Fibroblast of lung (primary cell): ENCODE data around the gene ANO1. TPM values are rescaled to one million over a fixed set of nuclear protein-coding genes. Genes with fewer than 3 reads are reported as not detected.
A peak's percentile ranks its signal among the peaks of the same experiment; 100 is the strongest.

Source experiments
- DNase-seq, 2 donors: peaks; one replicate each; pipeline versions ENCODE4 v3.0.0 to v3.0.0-alpha.2; 2010; ENCODE audit warnings: low read depth in 2 of 2
- H2AFZ ChIP-seq: 2 replicates; pipeline ENCODE4 v1.5.1; 2012; ENCODE audit warnings: low read length, control low read depth, inconsistent platforms
- H3K27ac ChIP-seq: 2 replicates; pipeline ENCODE4 v1.5.1; 2011; ENCODE audit warnings: low read length, control low read depth; ENCODE audit not compliant: insufficient read depth
- H3K27me3 ChIP-seq: 2 replicates; pipeline ENCODE4 v1.5.1; 2011; ENCODE audit warnings: mild to moderate bottlenecking, low read length; ENCODE audit not compliant: control insufficient read depth, insufficient read depth
- H3K36me3 ChIP-seq: 2 replicates; pipeline ENCODE4 v1.5.1; 2011; ENCODE audit warnings: low read length; ENCODE audit not compliant: control insufficient read depth, insufficient read depth
- H3K4me1 ChIP-seq: 2 replicates; pipeline ENCODE4 v1.5.1; 2011; ENCODE audit warnings: low read length; ENCODE audit not compliant: control insufficient read depth, insufficient read depth; ENCODE audit errors: extremely low read depth
- H3K4me2 ChIP-seq: 2 replicates; pipeline ENCODE4 v1.5.1; 2011; ENCODE audit warnings: low read length, control low read depth; ENCODE audit not compliant: insufficient read depth; ENCODE audit errors: extremely low read depth
- H3K4me3 ChIP-seq, 4 experiments: fragments of 200-600 bp in 1 of 4; sonication (generic) in 1 of 4; replicated peaks in 1 of 4; 2 replicates each; pipeline ENCODE4 v1.5.1; 2011 to 2016; ENCODE audit warnings: low read length in 4 of 4, low read depth in 3 of 4, mild to moderate bottlenecking in 3 of 4, control low read depth in 2 of 4, inconsistent platforms in 1 of 4, mixed read lengths in 1 of 4; ENCODE audit not compliant: insufficient read depth in 1 of 4; ENCODE audit errors: control extremely low read depth in 1 of 4
- H3K79me2 ChIP-seq: 2 replicates; pipeline ENCODE4 v1.5.1; 2012; ENCODE audit warnings: mild to moderate bottlenecking, low read length, inconsistent platforms; ENCODE audit not compliant: control insufficient read depth, insufficient read depth
- H3K9ac ChIP-seq: 2 replicates; pipeline ENCODE4 v1.5.1; 2011; ENCODE audit warnings: mild to moderate bottlenecking, low read length, control low read depth; ENCODE audit not compliant: insufficient read depth
- H3K9me3 ChIP-seq: 2 replicates; pipeline ENCODE4 v1.5.1; 2012; ENCODE audit warnings: low read depth, low read length; ENCODE audit not compliant: control insufficient read depth, insufficient read depth
- H4K20me1 ChIP-seq: 2 replicates; pipeline ENCODE4 v1.5.1; 2011; ENCODE audit warnings: low read length; ENCODE audit not compliant: control insufficient read depth, insufficient read depth; ENCODE audit errors: extremely low read depth
- EZH2 ChIP-seq: IDR thresholded peaks from 2 replicates; pipeline ENCODE4 v1.5.1; 2012; ENCODE audit warnings: low read length, control low read depth, mild to moderate bottlenecking; ENCODE audit errors: missing control alignments
- polyA plus RNA-seq, 2 donors: library from polyadenylated mRNA; depleted of rRNA in 1 of 2; stranded (reverse) in 1 of 2; unstranded in 1 of 2; fragments of >200 nt; gene quantifications; 2 replicates each; pipeline ENCODE4 v1.2.1, GENCODE V29; 2011 to 2012; ENCODE audit warnings: missing spikeins in 1 of 2
- total RNA-seq: library from RNA; depleted of rRNA; stranded (reverse); fragments of >200 nt; gene quantifications from 2 replicates; pipeline ENCODE4 v1.2.1, GENCODE V29; 2014
- TF ChIP-seq, protein P1 (sequence below), 2 donors: IDR thresholded peaks in 1 of 2; conservative IDR thresholded peaks in 1 of 2; 1 replicate in 1 of 2; 2 replicates in 1 of 2; pipeline ENCODE4 v1.5.1; 2011 to 2012; ENCODE audit warnings: low read length in 2 of 2, control low read depth in 1 of 2, inconsistent platforms in 1 of 2, low read depth in 1 of 2, mild to moderate bottlenecking in 1 of 2

Gene ANO1
- total and polyA plus RNA-seq, 2 donors (not counting 1 experiment from before 2014, with no cell fraction given): 0.99 to 4.1 TPM

DNA sequence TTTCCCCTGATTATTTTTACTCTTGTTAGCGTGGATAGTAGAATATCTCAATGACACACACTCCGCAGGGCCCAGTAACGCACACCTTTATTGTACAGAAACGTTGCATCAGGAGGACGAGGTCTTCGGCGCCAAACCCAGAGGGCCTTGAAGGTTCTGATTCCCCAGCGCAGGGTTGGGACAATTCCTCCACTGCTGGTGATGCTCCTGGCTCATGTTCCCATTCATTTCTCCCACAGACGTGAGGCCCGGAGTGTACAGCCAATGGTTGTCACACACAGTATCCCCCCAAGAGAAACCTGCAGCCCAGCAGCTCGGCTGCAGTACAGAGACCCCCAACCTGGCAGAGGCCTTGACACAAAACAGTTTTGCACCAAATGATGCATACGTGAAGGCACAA, 6.1 kb upstream of the ANO1 start:
- Histone ChIP-seq H3K9ac (no peak overlapping the region), H3K4me1 (no peaks in the 10 kb centered on the region), H3K36me3 (no peaks in the 10 kb centered on the region), H3K4me3 (no peak overlapping the region), H3K79me2 (no peaks in the 10 kb centered on the region), H3K27me3 (peaks cover 11% of the 10 kb centered on the region), H2AFZ (no peak overlapping the region), H4K20me1 (no peaks in the 10 kb centered on the region), H3K4me2 (no peak overlapping the region), H3K27ac (no peak overlapping the region), H3K9me3 (no peaks in the 10 kb centered on the region)
- DNase-seq: no peak
- no peak for TF ChIP-seq EZH2
- TF ChIP-seq, protein P1, sequence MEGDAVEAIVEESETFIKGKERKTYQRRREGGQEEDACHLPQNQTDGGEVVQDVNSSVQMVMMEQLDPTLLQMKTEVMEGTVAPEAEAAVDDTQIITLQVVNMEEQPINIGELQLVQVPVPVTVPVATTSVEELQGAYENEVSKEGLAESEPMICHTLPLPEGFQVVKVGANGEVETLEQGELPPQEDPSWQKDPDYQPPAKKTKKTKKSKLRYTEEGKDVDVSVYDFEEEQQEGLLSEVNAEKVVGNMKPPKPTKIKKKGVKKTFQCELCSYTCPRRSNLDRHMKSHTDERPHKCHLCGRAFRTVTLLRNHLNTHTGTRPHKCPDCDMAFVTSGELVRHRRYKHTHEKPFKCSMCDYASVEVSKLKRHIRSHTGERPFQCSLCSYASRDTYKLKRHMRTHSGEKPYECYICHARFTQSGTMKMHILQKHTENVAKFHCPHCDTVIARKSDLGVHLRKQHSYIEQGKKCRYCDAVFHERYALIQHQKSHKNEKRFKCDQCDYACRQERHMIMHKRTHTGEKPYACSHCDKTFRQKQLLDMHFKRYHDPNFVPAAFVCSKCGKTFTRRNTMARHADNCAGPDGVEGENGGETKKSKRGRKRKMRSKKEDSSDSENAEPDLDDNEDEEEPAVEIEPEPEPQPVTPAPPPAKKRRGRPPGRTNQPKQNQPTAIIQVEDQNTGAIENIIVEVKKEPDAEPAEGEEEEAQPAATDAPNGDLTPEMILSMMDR (conservative IDR thresholded peaks at IDR 0.05 in 1 of 2, IDR thresholded peaks at IDR 0.05 in 1 of 2; ENCODE audit: low read depth in 1 of 2, low read length in 2 of 2): no peak

DNA sequence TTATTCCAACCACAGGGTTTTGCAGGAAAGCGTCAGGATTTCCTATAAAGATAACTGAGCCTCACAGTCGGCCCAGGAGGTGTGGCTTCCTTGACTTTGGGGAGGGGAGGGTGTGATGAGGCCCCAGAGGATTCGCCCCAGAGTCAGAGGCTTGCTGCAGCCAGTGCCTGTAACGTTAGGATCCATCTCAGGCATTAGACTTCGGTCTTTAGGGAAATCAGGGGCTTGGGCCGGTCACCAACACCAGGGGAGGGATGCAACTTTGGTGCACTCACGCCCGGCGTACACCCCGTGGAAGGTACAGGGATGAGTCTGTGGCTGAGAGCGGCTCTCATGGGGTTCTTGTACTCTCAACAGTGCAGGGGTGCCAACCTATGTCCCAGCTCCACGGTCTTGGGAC, 5.7 kb upstream of the ANO1 start:
- Histone ChIP-seq H3K4me2 (no peak overlapping the region), H3K27me3 (peaks cover 15% of the 10 kb centered on the region)

DNA sequence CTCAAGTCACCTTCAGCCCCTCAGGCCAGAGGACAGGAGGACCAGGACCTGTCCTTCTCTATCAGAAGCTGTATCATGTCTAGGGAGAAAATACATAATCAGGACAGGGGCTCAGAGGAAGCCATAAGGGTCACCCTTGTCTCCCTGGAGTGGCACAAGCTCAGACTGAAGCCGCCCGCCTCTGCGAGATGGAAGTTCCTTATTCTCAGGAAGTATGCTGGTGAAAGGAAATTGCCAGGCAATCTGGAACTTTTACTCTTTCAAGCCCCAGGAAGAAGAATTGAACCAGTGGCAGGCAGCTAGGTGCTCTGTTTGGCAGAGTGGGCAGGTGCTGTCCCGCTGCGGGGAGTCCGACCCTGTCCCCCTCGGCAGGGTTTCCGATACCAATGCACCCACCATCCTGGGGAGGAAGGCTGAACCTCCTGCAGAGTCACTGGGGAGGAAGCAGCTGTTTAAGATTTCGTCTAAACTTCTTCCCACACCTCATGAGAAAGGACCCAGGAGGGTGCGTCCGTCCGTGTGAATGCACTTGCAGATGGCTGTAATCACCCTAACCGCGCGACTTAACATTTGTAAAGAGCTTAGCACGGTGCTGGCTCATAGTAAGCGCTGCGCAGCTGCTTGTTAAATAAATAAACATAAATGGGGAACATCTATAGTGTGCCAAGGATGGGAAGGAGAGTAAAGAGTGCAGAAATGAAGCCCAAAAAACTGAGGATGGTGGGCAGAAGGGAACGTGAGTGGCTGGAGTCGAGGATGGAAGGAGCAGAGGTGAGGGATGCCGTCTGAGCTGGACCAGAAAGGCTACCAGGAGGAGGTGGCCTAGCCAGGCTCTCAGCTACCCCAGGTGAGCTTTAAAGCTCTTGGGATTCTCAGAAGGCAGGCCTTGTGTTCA, 5.0 kb upstream of the ANO1 start:
- TF ChIP-seq, protein P1 (conservative IDR thresholded peaks at IDR 0.05 in 1 of 2, IDR thresholded peaks at IDR 0.05 in 1 of 2; ENCODE audit: low read depth in 1 of 2, low read length in 2 of 2): no peak
- no peak for TF ChIP-seq EZH2
- Histone ChIP-seq H2AFZ (no peak overlapping the region), H3K27ac (no peak overlapping the region), H3K36me3 (no peaks in the 10 kb centered on the region), H4K20me1 (no peaks in the 10 kb centered on the region), H3K4me3 (no peak overlapping the region), H3K9ac (no peak overlapping the region), H3K79me2 (no peaks in the 10 kb centered on the region), H3K9me3 (no peaks in the 10 kb centered on the region), H3K27me3 (peaks cover 15% of the 10 kb centered on the region), H3K4me1 (no peaks in the 10 kb centered on the region), H3K4me2 (no peak overlapping the region)
- peak; percentile 61 to 69 for DNase-seq

More for the DNA sequence above, 5.7 kb upstream of the ANO1 start:
- H3K4me3 ChIP-seq: no peak overlapping the region
- no peaks in the 10 kb centered on the region for H3K9me3 ChIP-seq
- no peak overlapping the region for H2AFZ ChIP-seq
- no peak overlapping the region for H3K27ac ChIP-seq
- DNase-seq: no peak
- H3K4me1 ChIP-seq: no peaks in the 10 kb centered on the region
- H3K36me3 ChIP-seq: no peaks in the 10 kb centered on the region
- TF ChIP-seq, protein P1 (conservative IDR thresholded peaks at IDR 0.05 in 1 of 2, IDR thresholded peaks at IDR 0.05 in 1 of 2; ENCODE audit: low read depth in 1 of 2, low read length in 2 of 2): no peak
- no peak for TF ChIP-seq EZH2
- no peak overlapping the region for H3K9ac ChIP-seq
- no peaks in the 10 kb centered on the region for H4K20me1 ChIP-seq
- no peaks in the 10 kb centered on the region for H3K79me2 ChIP-seq
